Fibroblast of pulmonary artery (primary cell): ENCODE data around the gene WARS2.
A peak's percentile ranks its signal among the peaks of the same experiment; 100 is the strongest.

Experiments used
- DNase-seq: peaks from one replicate; pipeline ENCODE4 v3.0.0-alpha.2; 2010; ENCODE audit warnings: low read depth
- H3K4me3 ChIP-seq: replicated peaks from 2 replicates; pipeline ENCODE4 v1.5.1; 2011; ENCODE audit warnings: low read depth, mild to moderate bottlenecking, control low read depth, low read length, moderate library complexity
- TF ChIP-seq, protein P1 (sequence below): IDR thresholded peaks from 2 replicates; pipeline ENCODE4 v1.5.1; 2011; ENCODE audit warnings: mild to moderate bottlenecking, control low read depth, low read length, inconsistent platforms; ENCODE audit errors: missing control alignments

WARS2 gene

DNA sequence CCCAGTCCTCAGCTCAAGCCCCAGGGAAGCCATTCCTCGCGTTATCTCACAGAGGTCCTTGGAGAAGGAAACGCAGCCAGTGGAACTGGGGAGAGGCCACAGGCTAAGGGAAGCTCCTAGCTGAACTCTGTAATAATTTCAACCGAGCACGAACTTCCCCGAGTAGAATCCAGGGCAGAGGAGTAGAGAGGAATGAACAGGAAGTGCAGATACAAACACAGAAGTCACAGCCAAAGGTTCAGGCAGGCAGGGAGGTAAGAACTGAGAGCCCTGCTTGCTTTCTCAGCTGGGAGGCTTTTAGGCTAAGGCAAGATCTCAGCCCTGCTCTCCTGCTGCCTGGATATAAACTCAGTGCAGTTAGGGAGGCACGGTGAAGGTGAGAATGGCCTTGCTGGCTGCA lies 23.7 kb downstream of the WARS2 start:
- no peak overlapping the region for H3K4me3 ChIP-seq
- TF ChIP-seq, protein P1, sequence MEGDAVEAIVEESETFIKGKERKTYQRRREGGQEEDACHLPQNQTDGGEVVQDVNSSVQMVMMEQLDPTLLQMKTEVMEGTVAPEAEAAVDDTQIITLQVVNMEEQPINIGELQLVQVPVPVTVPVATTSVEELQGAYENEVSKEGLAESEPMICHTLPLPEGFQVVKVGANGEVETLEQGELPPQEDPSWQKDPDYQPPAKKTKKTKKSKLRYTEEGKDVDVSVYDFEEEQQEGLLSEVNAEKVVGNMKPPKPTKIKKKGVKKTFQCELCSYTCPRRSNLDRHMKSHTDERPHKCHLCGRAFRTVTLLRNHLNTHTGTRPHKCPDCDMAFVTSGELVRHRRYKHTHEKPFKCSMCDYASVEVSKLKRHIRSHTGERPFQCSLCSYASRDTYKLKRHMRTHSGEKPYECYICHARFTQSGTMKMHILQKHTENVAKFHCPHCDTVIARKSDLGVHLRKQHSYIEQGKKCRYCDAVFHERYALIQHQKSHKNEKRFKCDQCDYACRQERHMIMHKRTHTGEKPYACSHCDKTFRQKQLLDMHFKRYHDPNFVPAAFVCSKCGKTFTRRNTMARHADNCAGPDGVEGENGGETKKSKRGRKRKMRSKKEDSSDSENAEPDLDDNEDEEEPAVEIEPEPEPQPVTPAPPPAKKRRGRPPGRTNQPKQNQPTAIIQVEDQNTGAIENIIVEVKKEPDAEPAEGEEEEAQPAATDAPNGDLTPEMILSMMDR: no peak
- DNase-seq: peak; percentile 29

DNA sequence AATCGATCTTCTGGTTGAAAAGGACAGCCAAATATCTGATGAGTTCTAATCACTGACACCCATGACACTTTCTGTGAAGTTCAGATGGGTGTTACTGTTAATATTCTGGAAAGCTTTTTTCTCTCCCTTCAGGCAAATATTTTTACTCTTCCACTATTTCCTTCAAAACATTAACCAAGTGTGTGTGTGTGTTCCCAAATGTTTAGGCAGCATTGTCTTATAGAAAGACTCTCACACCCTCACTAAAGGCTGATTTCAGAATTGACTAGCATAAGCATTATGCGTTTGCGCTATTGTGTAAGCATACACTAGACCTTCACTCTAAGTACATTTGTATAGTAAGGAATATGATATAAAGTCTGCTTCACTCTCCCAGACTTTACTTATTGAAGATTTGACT lies 24.7 kb downstream of the WARS2 start:
- TF ChIP-seq, protein P1: no peak
- no peak overlapping the region for H3K4me3 ChIP-seq
- DNase-seq: no peak

DNA sequence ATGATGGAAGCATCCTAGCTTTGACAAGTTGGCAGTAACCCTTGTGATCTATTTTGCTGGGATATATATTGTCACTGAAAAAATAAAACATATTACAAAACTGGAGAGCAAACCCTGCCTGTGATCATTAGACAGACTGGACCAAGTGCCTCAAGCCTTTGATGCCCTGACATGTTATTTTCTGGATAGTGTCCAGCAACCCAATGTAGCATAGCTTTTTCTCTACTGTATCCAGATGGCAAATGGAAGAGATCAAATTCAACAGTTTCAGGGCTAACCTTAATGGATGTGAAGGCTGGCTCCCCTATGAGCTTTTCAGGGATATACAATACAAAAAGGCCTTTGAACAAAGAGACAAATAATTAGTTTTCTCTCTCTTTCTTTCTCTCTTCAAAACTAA lies 25.1 kb downstream of the WARS2 start:
- TF ChIP-seq, protein P1: no peak
- DNase-seq: no peak
- no peak overlapping the region for H3K4me3 ChIP-seq

DNA sequence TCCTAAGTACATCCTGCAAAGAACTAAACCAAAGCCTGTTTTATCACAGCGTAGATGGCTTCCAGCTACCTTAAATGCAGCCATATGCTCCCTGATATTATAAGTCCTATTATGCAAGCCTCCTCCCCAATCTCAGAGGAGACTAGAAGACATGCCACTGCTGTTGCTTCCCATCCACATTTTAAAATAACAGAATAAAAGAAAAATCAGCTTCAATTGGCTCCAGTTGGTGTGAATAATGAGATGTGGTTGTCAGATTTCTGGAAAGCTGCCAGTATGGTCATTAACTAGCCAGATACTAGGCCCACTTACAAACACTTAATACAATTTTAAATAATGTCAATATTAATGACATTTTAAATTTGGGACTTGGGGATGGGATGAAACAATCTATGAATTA lies 25.7 kb downstream of the WARS2 start:
- H3K4me3 ChIP-seq: no peak overlapping the region
- TF ChIP-seq, protein P1: no peak
- no peak for DNase-seq

DNA sequence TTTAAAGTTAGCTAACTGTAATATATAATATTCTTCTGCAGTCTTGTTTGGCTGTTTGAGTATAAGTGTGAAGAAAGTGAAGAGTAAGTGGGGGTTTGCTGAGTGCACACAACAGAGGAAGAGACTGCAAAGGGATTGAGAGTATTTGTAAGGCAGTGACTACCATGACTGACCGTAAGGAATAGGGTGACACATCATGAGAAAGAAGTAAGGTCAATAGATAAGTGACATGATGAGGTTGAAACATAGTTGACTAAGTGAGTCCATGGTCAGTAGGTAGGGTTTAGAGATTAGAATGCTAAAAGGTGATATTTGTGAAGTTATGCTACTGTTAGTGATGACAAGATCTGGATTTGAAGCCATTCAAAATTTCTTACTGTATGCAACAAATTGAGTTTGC lies 27.7 kb downstream of the WARS2 start:
- TF ChIP-seq, protein P1: no peak
- DNase-seq: no peak
- no peak overlapping the region for H3K4me3 ChIP-seq

DNA sequence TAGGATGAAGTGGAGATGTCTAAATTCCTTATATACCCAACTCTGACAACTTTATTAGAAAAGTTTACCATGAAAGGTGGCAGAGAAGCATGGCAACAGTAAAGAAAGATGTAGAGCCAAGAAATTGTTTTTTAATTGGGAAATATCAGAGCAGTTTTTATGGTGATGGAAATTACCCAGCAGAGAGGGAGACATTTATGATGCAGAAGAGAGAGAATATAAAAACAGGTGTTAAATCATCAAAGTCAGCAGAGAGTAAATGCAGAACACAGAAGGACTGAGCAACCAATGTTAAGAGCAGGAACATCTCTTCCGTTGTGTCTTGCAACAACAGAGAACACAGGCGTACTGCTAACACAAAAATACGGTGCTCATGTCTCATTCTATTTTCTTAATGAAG lies 28.2 kb downstream of the WARS2 start:
- DNase-seq: no peak
- TF ChIP-seq, protein P1: no peak
- H3K4me3 ChIP-seq: no peak overlapping the region

DNA sequence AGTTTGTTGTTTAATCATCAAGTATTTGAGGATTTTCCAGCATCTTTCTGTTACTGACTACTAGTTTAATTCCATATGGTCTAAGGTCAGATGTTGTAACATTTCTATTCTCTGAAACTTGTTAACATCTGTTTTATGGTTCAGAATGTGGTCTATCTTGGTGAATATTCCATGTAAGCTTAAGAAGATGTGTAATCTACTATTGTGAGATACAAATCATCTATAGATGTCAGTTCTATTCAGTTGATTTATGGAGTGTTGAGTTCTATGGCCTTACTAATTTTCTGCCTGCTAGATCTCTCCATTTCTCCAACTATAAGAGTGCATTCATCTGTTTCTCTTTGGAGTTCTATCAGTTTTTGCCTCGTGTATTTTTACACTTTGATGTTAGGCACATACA lies 31.5 kb downstream of the WARS2 start:
- TF ChIP-seq, protein P1: no peak
- no peak for DNase-seq
- no peak overlapping the region for H3K4me3 ChIP-seq
